DLD1 (cell line): ENCODE results near the gene PSEN1.

ENCODE experiments used
- in situ Hi-C: cut with HindIII; loops from 2 replicates; pipeline ENCODE4 v1.10.0; 2017; ENCODE audit warnings: low sequenced_read_pairs

The PSEN1 gene

DNA sequence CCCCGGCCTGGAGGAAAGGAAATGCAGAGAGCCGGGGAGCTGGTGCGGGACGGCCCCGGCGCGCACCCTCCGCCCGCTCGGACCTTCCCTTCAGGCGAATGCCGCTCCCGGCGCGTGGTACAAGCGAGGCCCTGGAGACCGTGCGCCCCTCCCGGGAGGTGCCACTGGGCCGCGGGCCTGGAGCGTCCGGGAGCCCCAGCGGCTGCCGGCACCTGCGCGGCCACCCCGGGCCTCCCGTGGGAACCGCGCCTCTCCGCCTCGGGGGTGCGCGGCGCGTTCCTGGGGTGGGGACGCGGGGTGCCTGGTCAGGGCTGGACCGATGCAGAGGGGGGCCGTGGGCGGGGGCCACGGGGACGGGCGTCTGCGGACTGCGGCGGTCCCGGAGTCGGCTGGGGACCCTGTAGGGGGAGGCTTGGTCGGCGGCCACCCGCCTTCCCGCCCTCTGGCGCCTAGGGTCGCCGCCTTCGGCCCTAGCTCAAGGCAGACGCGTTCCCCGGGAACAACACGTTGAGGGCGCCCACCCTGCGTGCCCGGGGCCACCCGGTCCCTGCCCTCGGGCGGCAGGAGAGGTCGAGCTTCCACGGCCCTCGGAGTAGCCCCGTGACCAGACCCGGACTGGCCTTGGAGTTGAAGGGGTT is 101.6 kb downstream of the PSEN1 start:
- in situ Hi-C loops, result no loop called here

DNA sequence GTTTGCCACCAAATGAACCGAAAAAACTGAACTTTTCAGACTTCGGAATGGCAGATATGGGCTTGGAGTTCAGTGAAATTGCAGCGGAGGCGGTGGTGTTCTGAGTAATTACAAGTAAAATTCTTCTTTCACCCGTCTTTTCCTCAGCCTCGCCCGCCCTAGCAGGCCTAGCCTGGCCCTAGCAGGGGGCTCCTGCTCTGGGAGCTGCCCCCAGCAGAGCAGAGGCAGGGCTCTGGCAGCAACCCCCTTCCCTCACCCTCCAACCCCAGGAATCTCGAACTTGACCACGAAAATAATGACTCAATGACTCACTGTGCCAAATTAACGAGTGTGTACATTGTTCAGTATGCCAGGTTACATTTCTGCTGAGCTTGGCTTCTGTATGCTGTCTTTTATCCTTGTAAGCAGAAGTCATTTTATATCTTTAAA is 102.1 kb downstream of the PSEN1 start:
- in situ Hi-C loops, result no loop called here

DNA sequence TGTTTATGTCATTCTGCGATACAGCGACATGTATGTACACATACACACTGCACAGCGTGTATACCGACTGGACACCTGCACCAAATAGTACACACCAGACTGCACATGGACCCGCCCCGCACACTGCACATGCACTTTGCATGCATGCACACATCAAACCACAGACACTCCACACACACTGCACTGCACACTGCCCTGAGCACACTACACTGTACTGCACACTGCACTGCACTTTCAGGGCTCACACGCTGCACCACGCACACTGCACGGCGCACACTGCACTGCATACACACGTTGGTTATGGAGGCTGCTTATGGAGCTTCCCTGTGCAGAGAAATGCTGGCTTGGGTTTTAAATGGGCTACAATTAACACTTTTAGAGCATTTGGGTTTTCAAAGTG is 102.6 kb downstream of the PSEN1 start:
- in situ Hi-C loops, result no loop called here

DNA sequence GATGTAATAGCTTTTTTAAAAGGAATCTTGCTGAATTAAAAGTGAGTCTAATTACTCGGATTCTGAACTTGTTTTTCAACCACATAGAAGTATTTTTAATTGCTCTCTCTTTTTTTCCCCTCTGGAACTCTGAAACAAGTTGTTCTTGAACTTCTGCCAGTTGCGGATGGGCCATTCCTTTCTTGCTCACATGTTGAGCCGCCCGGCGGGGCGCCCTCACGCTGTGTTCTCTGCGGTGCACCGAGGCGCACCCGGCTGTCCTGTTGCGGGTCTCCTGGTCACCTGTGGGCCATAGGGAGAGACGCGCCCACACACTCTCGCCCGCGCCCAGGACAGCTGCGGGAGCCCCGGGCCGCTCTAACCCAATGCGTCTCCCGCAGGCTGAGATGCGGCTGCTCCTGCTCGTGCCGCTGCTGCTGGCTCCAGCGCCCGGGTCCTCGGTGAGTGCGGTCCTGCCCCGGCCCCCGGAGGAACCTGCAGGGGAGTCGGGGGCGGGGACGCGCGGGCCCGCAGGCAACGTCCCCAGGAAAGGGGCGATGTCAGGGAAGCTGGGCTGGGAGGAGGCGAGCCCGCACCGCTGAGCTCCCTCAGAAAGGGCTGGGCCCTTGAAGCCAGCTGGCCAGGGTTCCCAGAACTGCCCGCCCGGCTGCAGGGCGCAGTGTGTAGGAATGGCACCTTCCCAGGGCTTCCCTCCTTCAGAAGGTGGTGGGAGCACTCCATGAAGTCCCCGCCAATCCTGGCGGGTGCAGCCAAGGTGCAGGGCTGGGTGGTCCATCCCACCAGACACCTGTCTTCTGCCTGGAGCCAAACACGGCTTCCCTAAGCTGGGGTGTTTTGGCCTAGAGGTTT is 103.3 kb downstream of the PSEN1 start:
- in situ Hi-C loops, result no loop called here

DNA sequence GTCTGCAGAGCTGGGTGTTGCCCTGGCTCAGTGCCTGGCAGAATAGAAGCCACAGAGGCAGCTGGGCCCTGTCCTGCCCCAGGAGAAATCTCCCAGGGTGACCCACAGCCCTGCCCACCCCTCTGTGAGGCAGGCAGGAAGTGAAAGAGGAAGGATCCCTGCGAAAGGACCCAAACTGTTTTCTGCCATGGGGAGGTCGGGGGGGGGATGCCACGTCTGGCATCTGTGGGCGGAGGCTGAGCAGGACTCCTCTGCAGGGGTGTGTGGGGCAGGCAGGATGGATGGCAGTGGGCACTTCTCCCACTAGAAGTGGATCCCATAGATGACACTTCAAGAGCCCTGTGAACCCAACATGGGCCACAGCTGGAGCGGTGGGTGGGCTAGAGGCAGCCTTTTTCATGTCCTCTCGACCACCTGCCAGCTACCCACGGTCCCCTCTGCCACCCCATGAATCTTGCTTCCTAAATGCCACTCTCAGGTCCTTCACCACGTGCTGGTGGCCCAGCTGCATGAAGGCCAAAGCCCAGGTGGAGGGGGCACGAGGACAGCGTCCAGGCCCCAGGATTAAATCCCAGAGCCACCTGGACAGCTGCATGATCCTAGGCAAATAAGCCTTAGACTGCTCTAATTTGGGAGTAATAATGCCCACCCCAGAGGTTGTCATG is 104.6 kb downstream of the PSEN1 start:
- in situ Hi-C loops, result no loop called here

- in situ Hi-C loops, result no loop called here
Observed at GRCh38 chr14:73241481-73242165, 105.3 kb downstream of the PSEN1 start.

DNA sequence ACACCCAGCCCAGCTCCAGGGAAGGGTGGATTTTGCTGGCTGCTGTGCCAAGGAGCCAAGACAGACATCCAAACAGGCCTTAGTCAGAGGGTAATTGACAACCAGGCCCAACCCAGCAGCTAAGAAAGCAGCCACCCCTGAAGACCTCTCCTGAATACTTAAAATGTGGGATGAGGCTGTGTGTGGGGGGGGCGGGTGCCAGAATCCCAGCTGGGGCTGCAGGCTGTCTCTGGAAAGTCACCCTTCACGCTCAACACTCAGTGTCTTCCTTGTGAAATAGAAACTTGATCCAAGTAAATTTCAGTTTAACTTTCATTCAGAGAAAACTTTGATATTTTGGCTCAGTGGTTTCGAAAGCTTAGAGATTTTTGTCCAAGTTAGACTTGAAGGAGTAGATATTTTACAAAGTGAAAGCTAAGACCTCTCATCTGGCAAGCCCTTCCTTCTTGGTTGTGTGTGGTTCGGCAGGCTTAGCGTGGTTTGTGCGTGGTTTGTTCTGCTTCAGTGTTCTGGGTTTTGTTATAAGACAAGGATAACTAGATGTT is 106.1 kb downstream of the PSEN1 start:
- in situ Hi-C loops, result no loop called here

- in situ Hi-C loops, result no loop called here
Observed at GRCh38 chr14:73243341-73243740, 107.0 kb downstream of the PSEN1 start.

DNA sequence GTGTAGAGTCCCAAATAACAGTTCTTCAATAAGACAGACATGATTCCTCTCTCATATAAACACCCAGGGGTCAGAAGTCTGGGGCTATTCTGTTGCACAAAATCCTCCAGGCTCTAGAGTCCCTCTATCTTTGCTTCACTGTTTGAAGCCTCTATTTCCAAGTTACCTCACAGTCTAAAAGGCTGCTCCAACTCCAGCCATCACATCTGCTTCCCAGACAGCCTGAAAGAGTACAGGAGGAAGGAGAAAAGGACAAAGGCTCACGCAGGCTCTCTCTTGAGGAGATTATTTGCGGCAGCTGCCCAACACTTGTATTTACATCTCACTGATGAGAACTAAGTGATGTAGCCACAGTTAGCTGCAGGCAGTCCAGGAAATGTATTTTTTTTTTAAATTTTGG is 107.4 kb downstream of the PSEN1 start:
- in situ Hi-C loops, result no loop called here

- in situ Hi-C loops, result no loop called here
Observed at GRCh38 chr14:73244541-73245290, 108.4 kb downstream of the PSEN1 start.

- in situ Hi-C loops, result no loop called here
Observed at GRCh38 chr14:73245480-73246325, 109.4 kb downstream of the PSEN1 start.

DNA sequence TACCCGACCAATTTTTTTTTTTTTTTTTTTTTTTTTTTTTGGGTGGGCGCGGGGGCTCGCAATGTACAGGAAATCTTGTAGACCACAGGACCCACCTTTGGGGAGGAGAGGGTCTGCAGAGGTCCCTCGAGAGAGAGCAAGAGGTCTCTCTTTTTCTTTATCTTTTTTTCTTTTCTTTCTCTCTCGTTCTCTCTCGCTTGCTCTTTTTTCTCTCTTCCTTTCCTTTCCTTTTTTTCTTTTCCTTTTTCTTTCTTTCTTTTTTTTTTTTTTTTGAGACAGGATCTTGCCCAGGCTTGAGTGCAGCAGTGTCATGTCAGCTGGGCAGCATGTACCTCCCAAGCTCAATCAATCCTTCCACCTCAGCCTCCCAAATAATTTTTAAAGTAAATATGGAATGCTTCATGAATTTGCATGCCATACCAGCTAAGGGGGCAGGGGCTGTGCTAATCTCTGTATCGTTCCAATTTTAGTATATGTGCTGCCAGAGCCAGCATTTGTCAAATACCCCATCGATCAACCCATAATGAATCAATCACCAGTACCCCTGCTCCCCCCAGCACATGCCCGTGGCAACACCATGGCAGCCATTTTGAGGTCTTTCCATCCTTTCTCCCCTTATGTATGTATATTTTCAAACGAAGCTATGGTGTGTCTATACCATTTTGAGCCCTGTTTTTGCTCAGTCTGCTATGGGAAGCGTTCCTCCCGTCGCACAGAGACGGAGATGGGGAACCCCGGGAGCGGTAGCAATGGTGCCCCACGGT is 110.3 kb downstream of the PSEN1 start:
- in situ Hi-C loops, result no loop called here

DNA sequence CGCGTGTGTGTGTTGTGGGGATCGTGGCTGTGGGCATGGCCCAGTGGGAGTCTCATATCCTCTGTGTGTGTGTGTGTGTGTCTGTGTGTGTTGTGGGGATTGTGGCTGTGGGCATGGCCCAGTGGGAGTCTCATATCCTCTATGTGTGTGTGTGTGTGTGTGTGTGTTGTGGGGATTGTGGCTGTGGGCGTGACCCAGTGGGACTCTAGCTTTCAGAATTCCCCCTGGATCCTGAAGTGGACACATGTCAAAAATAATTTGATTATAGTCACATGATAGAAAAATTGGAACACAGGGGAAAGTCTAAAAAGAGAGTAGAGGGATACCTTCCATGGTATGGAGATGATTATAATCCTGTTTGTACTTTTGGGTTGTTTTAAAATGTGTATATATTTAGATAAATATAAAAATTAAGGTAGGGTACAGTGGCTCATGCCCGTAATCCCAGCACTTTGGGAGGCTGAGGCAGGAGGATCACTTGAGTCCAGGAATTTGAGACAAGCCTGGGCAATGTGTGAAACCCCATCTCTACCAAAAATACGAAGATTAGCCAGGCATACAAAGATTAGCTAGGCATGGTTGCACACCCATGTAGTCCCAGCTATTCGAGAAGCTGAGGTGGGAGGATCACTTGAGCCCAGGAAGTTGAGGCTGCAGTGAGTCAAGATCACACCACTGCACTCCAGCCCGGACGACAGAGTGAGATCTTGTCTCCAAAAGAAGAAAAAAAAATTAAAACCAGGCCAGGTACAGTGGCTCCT is 112.0 kb downstream of the PSEN1 start:
- in situ Hi-C loops, result no loop called here

DNA sequence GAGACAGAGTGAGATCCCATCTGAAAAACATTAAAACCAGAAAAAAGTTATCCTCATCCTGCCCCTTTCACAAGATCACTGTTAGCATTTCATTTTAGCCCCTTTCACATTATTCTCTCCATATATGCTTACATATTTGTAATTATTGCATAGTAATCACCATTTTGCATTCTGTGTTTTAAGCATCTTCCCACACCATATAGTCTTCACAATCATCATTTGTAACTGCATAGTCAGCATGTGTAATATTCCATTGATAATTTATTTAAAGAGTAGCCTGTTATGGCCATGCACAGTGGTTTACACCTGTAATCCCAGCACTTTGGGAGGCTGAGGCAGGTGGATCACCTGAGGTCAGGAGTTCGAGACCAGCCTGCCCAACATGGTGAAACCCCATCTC is 112.8 kb downstream of the PSEN1 start:
- in situ Hi-C loops, result no loop called here

DNA sequence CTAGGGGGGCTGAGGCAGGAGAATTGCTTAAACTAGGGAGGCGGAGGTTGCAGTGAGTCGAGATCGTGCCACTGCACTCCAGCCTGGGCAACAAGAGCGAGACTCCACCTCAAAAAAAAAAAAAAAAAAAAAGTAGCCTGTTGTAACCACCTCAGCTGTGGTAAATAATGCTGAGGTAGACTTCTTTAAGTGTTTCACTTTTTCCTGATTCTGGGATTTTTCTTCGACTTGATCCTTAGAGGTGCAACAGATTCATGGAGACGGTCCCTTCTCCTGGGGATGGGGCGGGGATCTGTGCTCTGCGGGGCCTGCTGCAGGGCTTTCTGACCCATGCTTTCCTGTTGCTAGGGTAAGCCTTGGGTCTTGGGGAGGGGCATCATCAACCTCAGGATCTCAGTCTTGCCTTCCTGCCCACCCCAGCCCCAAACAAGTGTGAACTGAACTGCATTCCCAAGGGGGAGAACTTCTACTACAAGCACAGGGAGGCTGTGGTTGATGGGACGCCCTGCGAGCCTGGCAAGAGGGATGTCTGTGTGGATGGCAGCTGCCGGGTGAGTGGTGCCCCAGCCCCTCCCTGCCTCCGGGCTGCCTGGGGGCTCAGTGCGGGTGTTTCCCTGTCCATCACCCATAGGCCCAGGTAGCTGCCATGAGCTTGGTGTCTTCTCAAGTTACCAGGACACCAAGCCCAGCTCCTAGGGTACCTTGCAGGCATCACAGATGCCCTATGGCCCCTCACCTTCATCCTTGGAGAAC is 113.4 kb downstream of the PSEN1 start:
- in situ Hi-C loops, result no loop called here

DNA sequence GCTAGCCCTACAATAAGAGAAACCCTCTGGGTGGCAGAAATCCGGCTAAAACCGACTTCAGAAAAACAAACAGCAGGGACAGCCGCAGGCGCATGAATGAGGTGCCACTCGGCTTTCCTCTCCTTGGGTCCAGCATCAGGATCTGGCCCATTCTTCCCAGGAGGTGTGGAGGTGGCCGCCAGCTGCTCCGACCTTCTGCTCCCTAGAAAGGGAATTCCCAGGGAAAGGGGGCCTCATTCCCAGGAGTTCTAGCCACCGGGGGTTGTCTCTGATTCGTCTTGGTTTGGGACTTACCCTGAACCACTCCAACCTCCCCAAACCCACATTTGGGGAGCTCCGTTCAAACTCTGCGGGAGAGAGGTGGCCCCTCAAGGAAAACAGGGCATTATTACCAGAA is 114.0 kb downstream of the PSEN1 start:
- in situ Hi-C loops, result no loop called here

GRCh38 chr14:73250781-73251500 is 114.6 kb downstream of the PSEN1 start:
- in situ Hi-C loops, result no loop called here
